AG08395 (cell line): ENCODE measurements around the gene PARVA.
"Not testable (repeated sequence)": the region's sequence is repeated elsewhere in the genome, so short reads cannot be mapped to it uniquely, and the experiment has no call there.

Experiments used
- DNase-seq: peaks from one replicate; pipeline ENCODE4 v3.0.0; 2012; ENCODE audit warnings: mixed read lengths, low spot score

PARVA gene

GRCh38 chr11:12497431-12497830 is 120.1 kb downstream of the PARVA start:
- DNase-seq, result no peak

DNA sequence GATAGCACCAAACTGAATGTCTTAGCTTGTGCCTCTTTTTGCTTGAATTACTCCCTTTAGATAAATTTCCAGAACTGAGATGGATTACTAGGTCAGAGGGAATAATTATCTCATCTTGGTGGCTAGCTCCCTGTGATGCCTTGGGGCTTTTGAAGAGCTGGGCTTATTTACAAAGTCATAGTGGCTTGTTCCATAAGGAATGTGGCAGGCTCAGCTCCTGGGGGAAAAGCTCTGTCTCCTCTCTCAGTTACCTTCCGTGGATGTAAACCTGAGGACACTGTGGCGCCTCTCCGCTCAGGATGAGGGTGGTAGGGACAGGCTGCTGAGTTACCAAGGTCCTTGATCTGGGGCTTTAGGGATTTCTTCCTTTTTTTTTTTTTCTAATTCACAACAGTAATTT is 121.7 kb downstream of the PARVA start:
- DNase-seq, result no peak

GRCh38 chr11:12502046-12502445 is 124.7 kb downstream of the PARVA start:
- peak; percentile 69 for DNase-seq

DNA sequence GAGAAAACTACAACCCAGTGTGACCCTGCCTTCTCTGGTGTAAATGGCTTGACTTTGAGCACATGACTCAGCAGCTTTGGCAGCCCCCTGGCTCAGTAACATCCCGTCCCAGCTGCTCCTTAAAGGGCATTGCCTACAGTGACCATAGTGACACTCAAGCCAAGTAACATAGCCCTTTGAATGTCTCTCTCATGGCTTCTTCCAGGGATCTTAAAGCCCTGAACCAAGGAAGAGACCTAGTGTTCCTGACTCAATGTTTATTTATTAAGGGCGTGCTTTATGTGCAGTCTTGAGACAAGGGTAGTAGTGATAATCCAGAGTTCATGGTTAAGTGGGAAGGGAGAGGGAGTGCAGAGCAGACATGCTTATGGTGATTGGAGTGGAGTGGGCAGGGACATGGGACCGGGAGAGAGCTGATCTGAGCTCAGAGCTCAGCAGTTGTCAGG is 125.7 kb downstream of the PARVA start:
- DNase-seq, result peak; percentile 26

DNA sequence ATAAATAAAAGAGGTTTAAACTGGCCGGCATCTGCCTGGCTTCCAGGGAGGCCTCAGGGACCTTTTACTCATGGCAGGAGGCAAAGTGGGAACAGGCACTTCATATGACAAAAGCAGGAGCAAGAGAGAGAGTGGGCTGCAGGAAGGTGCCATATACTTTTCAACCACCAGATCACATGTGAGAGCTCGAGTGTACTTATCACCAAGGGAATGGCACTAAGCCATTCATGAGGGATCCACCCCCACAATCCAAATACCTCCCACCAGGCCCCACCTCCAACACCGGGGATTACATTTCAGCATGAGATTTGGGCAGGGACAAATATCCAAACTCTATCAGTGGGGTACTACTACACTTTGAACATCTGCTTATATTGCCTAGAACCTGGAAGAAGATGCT is 126.5 kb downstream of the PARVA start:
- no peak for DNase-seq

GRCh38 chr11:12505183-12505582 is 127.8 kb downstream of the PARVA start:
- no peak for DNase-seq

DNA sequence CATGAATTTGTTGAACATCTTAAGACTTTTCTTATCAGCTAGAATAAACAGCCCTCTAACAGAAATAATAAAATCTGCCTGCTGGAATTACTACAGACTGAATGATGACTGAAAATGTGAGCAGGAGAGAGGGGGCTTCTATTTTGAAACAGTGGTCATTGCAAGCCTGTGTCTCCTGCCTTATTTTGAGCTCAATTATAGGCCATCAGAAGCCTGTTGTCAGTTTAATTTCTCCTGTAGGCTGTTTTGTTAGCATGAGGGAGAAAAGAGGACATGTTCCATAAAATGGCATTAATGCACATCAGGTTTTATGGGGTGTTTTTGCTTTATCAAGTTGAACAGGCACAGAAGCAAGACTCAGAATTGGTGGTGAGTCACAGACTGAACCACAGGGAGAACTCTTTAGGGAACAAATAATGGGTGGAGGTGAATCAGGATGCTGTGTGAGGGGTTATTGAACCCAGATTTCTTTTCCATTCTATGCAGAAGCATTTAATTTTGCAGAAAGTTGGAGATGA is 129.1 kb downstream of the PARVA start:
- DNase-seq, result peak; percentile 52

- DNase-seq, result no peak
Measured at GRCh38 chr11:12507391-12507790, 130.0 kb downstream of the PARVA start.

DNA sequence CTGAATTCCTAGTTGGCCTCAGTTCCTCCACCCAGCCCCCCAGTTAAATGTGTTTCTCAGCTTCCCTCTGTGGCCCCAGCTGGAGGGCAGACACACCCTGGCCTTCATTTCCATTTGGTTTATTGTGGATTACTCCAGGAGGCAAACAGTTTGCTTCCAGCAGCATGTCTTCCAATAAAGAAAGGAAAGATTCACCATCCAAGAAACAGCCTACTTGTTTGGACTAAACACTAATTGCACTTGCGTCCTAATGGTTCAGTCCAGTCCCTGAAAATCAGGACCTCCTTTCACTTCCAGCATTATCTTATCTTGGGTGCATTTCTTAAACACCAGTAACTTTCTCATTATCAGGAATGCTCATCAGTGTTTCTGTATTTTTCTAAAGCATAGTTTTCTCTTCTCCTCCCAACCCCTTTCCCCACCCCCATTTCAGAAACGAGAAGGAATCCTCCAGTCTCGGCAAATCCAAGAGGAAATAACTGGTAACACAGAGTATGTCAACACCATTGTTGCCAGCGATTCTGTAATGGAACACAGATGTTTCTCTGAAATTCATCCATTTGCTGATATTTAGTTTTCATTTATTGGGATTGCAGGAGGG is 130.9 kb downstream of the PARVA start:
- peak; percentile 87 for DNase-seq

DNA sequence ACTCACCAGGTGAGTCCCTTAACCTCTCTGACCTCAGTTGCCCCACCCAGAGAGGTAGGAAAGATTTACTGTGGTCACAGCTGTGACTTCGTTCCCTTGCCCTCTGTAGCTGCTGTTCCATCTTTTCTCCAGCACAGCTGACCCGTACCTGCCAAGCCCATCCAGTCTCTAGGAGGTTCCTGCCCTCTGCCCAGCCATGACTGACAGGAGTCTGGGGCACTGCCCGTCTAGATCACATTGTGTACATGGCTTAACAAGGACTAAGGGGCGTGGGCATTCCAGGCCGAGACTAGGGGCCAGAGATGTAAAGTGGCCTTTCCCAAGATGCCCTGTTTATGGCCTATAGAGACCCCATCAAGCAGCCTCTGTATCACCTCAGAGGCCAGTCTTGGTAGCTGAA is 132.0 kb downstream of the PARVA start:
- DNase-seq, result no peak

GRCh38 chr11:12512132-12512531 is 134.8 kb downstream of the PARVA start:
- DNase-seq, result no peak

DNA sequence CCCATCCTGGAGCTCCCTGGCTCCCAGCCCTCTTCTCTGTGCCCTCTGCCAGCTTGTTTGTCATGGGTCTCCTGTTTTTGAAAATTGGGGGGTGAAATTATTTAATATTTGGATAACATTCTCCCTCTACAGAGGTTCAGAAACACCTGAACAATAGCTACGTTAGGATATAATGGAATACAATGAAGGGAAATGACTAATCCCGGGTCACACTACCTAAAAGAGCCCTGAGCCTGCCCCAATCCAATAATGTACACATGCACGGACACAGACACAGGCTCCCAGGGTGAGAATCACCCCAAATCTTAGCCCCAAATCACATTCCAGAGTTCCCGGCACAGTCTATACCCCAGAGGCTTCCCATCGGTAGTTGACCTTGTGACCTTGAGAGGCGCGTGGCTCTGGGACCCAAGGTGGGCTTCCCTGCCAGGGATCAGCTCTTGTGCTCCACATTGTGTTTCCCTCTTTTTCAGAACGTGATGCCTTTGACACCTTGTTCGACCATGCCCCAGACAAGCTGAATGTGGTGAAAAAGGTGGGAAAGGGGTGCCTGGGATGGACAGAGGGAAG is 135.5 kb downstream of the PARVA start:
- no peak for DNase-seq

GRCh38 chr11:12516387-12517105 is 139.2 kb downstream of the PARVA start:
- DNase-seq, result no peak

DNA sequence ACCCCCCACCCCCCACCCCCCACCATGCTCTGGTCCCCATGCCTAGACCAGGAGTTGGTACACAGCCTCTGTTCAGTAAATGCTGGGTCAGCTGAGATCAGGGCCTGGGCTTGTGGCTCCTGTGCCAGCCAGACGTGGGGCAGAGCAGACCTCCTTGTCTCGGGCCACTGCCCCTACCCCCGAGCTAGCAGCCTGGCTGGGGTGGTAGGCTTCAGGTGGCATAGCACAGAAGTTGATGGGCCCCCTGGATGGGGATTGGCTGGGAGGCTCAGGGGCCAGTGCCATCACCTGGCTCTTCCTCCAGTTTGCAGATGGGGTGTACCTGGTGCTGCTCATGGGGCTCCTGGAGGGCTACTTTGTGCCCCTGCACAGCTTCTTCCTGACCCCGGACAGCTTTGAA is 139.9 kb downstream of the PARVA start:
- DNase-seq, result no peak

DNA sequence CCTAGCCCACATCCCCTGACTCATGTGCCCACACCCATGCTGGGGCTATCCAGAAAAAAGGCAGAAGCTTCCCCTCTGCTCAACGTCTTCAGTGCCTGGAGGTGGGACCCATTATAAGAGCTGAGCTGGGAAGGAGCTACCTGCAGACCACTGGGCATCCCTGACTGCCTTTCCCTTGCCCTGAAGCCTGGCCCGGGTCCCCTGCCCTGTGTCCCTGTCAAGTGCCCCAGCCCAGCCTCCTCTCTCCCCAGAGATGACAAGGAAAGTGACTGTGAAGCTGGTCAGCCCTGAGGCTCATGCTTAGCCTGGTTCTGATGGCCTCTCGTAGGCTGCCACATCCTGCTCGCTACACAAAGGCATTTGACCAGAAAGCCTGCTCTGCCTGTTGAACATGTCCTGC is 140.4 kb downstream of the PARVA start:
- no peak for DNase-seq

GRCh38 chr11:12518606-12519385 is 141.4 kb downstream of the PARVA start:
- no peak for DNase-seq

- no peak for DNase-seq
Measured at GRCh38 chr11:12520054-12520453, 142.7 kb downstream of the PARVA start.

- not testable (repeated sequence) for DNase-seq
Measured at GRCh38 chr11:12520576-12520975, 143.2 kb downstream of the PARVA start.

- DNase-seq, result no peak
Measured at GRCh38 chr11:12523180-12523924, 146.0 kb downstream of the PARVA start.

- DNase-seq, result no peak
Measured at GRCh38 chr11:12524865-12525264, 147.5 kb downstream of the PARVA start.

DNA sequence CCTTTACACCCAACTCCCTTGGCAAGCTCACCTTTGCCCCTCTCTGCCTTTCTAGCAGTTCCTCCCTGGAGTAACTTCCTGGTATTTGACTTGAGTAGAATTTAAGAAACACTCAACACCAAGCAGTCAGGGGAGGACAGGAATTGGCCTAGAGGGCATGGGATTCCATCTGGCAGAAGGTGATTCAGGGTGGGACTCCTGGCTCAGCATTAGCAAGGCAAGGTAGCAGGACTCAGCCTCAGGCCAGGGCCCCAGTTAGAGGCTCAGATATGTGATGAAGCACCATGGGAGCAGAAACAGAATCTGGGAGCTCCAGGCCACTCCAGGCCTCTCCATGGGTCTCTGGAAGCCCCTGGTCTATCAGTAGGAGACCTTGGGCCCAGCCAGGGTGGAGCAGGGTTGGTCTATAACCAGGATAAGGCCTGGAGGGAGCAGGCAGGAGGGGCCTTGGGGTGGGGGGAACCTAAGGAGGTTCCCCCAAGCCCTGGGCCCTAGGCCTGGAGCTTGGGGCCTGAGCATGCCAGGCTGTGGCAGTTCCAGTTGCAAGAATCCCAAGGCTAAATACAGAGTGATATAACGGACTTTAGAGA is 148.2 kb downstream of the PARVA start:
- no peak for DNase-seq
